ENCODE measurements around the gene CAND1.

CAND1 gene

DNA sequence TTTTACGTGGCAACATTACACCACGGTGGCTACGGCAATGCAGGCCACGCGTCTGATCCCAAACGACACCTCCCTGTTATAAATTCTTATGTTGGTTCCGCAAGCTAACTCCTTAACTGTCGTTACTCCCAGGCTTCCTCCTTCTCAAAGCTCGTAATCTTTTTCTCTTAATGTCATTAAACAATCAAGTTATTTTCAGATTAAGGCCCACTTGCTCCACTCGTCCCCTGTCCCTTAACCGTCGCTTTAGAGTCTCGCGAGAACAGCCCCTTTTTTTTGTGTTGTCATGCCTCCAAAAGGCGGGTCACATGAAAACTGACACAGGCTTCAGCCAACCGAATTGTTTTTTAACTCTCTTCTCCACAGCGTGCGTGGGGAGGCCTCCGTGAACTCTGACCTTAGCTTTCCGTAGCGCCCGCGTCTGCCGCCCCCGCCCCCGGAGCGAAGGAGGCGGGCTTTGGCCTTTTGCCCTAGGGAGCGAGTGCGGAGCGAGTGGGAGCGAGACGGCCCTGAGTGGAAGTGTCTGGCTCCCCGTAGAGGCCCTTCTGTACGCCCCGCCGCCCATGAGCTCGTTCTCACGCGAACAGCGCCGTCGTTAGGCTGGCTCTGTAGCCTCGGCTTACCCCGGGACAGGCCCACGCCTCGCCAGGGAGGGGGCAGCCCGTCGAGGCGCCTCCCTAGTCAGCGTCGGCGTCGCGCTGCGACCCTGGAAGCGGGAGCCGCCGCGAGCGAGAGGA is at the start of gene CAND1:
CAND1 (plus strand) TSS at position 463 of the 737 bp plus-strand sequence. CDS start 360 bp downstream, outside the sequence.
- peak; percentile 100 for DNase-seq (ENCODE audit: low spot score)

GRCh38 chr12:67220065-67220464 is 49.1 kb upstream of the CAND1 start:
- DNase-seq (ENCODE audit: low spot score), result no peak

- DNase-seq (ENCODE audit: low spot score), result no peak
These were observed 46.9 kb upstream of the CAND1 start for GRCh38 chr12:67222302-67222701.

GRCh38 chr12:67223225-67223624 is 45.9 kb upstream of the CAND1 start:
- no peak for DNase-seq (ENCODE audit: low spot score)

- no peak for DNase-seq (ENCODE audit: low spot score)
These were observed 31.9 kb upstream of the CAND1 start for GRCh38 chr12:67237231-67237630.

- no peak for DNase-seq (ENCODE audit: low spot score)
These were observed 30.1 kb upstream of the CAND1 start for GRCh38 chr12:67239061-67239460.

- DNase-seq (ENCODE audit: low spot score), result no peak
These were observed 27.7 kb upstream of the CAND1 start for GRCh38 chr12:67241482-67241881.

DNA sequence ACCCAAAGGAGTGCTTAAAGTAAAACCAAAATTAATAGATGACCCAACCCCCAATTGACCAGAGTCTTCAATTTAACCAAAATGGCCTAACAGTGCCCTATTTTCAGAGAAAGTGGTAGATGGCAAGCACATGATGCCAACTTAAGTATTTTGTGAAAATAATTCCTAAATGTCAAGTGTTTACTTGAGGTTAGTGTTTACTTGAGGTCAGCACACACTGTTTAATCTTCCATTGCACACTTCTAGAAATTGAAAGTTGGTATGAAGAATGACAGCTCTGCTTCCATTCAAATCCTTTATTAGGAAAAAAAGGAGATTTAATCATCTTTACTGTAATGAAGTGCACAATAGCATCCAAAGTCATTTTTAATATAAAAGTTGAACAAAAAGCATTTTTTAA is 25.9 kb upstream of the CAND1 start:
- no peak for DNase-seq (ENCODE audit: low spot score)

DNA sequence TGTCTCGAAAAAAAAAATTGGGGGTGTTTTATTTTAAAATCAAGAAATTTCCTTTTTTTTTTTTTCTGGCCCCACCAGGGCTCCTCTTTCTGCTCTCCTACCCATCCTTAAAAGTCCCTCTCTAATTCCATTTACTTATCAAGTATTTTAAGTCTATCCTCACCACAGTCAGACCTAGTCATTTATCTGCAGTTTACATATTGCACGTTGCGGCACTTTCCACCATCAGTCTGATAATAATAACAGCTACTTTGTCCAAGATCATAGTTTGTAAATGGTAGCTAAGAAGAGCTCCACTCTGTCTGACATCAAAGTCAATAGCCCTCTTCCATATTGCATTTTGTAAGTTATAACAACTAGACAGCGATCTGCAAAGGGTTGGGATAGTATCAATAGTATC is 23.6 kb upstream of the CAND1 start:
- DNase-seq (ENCODE audit: low spot score), result no peak

DNA sequence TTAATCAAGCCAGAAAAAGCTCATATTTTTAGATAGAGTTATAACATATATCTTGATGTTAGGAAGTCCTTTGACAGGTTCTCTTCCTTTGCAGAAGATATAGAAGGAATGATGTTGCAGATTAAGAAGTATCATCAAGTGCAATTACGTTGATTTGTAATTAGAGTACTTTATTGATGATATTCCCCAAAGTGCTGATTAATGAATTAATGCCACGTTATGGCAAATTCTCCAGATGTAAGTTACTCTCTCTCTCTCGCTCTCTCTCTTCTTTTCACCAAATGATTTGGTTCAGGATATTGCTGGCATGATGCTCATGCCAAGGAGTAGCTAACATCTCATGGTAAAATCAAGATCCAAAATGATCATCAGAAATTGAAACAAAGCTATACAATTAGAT is 18.1 kb upstream of the CAND1 start:
- no peak for DNase-seq (ENCODE audit: low spot score)

- DNase-seq (ENCODE audit: low spot score), result no peak
These were observed 14.7 kb upstream of the CAND1 start for GRCh38 chr12:67254372-67255026.

- DNase-seq (ENCODE audit: low spot score), result no peak
These were observed 12.5 kb upstream of the CAND1 start for GRCh38 chr12:67256649-67257048.

DNA sequence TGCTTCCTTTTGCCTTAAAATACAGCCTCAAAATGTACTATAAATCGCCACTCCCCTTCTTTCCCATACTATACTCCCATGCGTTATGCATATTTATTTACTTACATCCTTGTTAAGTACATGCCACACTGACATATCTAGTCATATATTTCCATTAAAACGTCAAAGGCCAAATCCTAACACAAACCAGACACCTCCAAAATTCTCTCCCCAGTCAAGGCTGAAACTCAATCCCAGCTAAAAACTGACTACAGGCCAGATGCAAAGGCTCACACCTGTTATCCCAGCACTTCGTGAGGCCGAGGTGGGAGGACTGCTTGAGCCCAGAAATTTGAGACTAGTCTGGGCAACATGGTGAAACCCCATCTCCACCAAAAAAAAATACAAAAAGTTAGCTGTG is 5.7 kb upstream of the CAND1 start:
- no peak for DNase-seq (ENCODE audit: low spot score)

GRCh38 chr12:67268335-67268895 is 743 bp upstream of the CAND1 start:
- DNase-seq (ENCODE audit: low spot score), result peak; percentile 99

GRCh38 chr12:67269633-67270573 is 745 bp downstream of the CAND1 start:
- DNase-seq (ENCODE audit: low spot score), result peak; percentile 37

DNA sequence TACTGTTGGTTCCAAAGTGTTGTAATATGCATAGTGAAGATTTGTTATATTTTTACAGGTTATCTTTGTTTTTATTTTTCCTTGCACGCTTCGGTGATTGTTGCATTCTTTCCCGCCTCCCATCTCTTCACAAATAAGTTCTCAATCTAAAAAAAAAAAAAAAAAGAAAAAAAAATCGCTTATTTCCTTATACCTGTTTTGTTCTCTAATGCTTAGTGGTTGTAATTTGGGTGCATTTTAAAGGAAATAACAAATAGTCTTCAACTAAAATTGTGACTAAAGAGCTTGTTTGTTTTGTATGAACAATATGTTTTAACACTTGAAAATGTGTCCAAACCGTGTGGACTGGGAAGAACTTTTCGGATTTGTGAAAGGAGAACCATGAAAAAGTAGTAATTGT is 1.5 kb downstream of the CAND1 start:
- DNase-seq (ENCODE audit: low spot score), result no peak

- no peak for DNase-seq (ENCODE audit: low spot score)
These were observed 2.8 kb downstream of the CAND1 start for GRCh38 chr12:67271976-67272375.

DNA sequence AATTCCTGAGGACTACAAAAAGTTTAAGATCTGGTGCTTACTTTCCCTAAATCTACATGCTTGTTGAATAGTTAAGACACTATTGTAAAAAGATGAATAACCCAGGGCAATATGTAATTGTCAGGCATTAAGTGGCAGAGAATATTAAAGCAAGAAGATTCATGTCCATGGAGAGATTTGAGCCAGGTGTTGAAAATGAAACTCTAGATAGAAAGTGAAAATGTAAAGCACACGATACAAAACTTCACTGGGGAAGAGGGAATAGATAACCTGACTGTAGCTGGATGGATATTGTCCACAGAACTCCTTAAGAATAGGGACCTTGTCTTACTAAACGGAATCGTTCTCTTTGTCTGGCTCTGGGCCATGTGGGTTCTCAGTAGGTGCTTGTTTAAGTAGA is 5.0 kb downstream of the CAND1 start:
- DNase-seq (ENCODE audit: low spot score), result no peak

GRCh38 chr12:67275380-67275913 is 6.3 kb downstream of the CAND1 start:
- no peak for DNase-seq (ENCODE audit: low spot score)

DNA sequence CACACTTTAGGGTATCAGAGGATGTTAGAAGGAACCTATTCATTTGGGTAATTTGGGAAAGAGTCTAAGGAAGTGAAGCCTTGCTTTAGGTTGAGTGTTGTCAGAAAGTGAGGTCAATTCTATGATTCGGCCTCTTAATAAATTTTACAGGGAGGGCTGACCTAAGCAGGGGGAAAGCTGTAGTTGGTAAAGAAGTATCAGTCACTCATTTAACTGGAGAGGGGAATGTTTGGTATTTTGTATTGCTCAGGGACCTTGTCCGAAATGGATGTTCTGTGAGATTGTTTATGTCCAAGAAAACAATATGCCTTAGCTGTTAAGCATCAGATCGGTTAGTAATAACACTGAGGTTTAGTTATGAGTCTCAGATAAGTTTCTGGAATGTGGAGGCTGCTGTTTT is 7.3 kb downstream of the CAND1 start:
- DNase-seq (ENCODE audit: low spot score), result no peak

DNA sequence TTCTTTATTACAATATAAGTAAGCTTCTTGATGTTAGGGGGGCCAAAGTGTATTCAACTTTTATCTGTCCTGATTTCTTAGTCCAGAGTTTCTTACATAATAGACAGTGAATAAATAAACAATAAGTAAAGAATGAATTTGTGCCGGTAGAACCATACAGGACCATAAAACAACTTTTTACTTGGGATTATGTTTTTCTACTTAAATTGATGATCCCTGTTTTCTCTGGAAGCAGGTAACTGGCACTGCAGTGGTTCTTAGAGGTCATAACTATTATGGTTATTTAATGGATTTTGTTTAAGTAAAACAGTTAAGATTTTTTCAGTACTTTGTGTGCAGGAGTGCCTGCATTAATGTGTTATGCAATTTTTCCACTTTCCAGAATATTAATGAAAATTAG is 10.5 kb downstream of the CAND1 start:
- DNase-seq (ENCODE audit: low spot score), result no peak

DNA sequence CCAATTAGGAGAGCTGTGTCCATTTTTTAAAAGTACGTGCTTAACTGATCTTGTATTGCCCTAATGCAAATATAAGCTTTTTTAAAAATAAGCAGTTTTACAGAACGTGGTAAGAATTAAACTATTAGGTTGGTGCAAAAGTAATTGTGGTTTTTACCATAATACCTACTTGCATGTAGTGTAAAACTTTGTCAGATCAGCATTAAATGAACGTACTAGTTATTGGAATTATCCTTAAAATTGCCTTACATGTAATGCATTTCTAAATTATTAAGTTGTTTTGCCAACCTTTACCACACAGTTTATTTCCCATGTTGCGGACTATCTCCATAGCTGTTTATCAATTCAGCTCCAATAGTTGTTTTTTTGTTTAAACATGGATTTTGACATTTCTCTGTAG is 10.9 kb downstream of the CAND1 start:
- DNase-seq (ENCODE audit: low spot score), result no peak

Measured in LoVo (cell line).